ENCODE results near the gene CFAP74.

- TF ChIP-seq TAF1 (IDR thresholded peaks at IDR 0.05; ENCODE audit: borderline replicate concordance, low read depth, low read length) (no peak), POLR2A (IDR thresholded peaks at IDR 0.05; ENCODE audit: low read depth, low read length) (no peak), POLR2AphosphoS5 (IDR thresholded peaks at IDR 0.05; ENCODE audit: low read depth, low read length) (no peak)
Observed at GRCh38 chr1:1981142-1981500, 22.5 kb downstream of the CFAP74 start.

All from GM12892 (cell line).